ENCODE data around the gene SERHL2.
A peak's percentile ranks its signal among the peaks of the same experiment; 100 is the strongest.
"Not testable (repeated sequence)": the region's sequence is repeated elsewhere in the genome, so short reads cannot be mapped to it uniquely, and the experiment has no call there.

The SERHL2 gene

GRCh38 chr22:42575996-42576574 is 22.3 kb downstream of the SERHL2 start:
- DNase-seq = not testable (repeated sequence)

- DNase-seq = not testable (repeated sequence)
These were observed 23.4 kb downstream of the SERHL2 start for GRCh38 chr22:42577141-42577540.

- no peak for DNase-seq
These were observed 24.0 kb downstream of the SERHL2 start for GRCh38 chr22:42577623-42578240.

GRCh38 chr22:42580040-42580439 is 26.3 kb downstream of the SERHL2 start:
- DNase-seq = not testable (repeated sequence)

GRCh38 chr22:42581194-42581761 is 27.5 kb downstream of the SERHL2 start:
- DNase-seq = not testable (repeated sequence)

GRCh38 chr22:42581762-42582716 is 28.3 kb downstream of the SERHL2 start:
- peak; percentile 63 for DNase-seq

- no peak for DNase-seq
These were observed 29.2 kb downstream of the SERHL2 start for GRCh38 chr22:42582987-42583386.

- DNase-seq = no peak
These were observed 30.7 kb downstream of the SERHL2 start for GRCh38 chr22:42584364-42584940.

GRCh38 chr22:42585096-42585495 is 31.3 kb downstream of the SERHL2 start:
- DNase-seq = no peak

- DNase-seq = peak; percentile 74
These were observed 32.6 kb downstream of the SERHL2 start for GRCh38 chr22:42586381-42586780.

- peak; percentile 86 for DNase-seq
These were observed 33.9 kb downstream of the SERHL2 start for GRCh38 chr22:42587588-42588175.

GRCh38 chr22:42591987-42592386 is 38.2 kb downstream of the SERHL2 start:
- DNase-seq = no peak

- no peak for DNase-seq
These were observed 41.7 kb downstream of the SERHL2 start for GRCh38 chr22:42595434-42595833.

- no peak for DNase-seq
These were observed 42.6 kb downstream of the SERHL2 start for GRCh38 chr22:42596336-42596735.

GRCh38 chr22:42596863-42597530 is 43.2 kb downstream of the SERHL2 start:
- no peak for DNase-seq

GRCh38 chr22:42601879-42602465 is 48.2 kb downstream of the SERHL2 start:
- DNase-seq = no peak

- DNase-seq = no peak
These were observed 48.7 kb downstream of the SERHL2 start for GRCh38 chr22:42602470-42602869.

- DNase-seq = no peak
These were observed 49.7 kb downstream of the SERHL2 start for GRCh38 chr22:42603427-42603826.

GRCh38 chr22:42604403-42604802 is 50.6 kb downstream of the SERHL2 start:
- DNase-seq = no peak

GRCh38 chr22:42607641-42608040 is 53.9 kb downstream of the SERHL2 start:
- not testable (repeated sequence) for DNase-seq

- no peak for DNase-seq
These were observed 54.5 kb downstream of the SERHL2 start for GRCh38 chr22:42608136-42608822.
